Measurements from ENCODE around the gene RNF224. TPM values are rescaled to one million over a fixed set of nuclear protein-coding genes. Genes with fewer than 3 reads are reported as not detected.

RNF224 gene
- total RNA-seq, 1 donor from 2014 or later = 0.39 TPM

DNA sequence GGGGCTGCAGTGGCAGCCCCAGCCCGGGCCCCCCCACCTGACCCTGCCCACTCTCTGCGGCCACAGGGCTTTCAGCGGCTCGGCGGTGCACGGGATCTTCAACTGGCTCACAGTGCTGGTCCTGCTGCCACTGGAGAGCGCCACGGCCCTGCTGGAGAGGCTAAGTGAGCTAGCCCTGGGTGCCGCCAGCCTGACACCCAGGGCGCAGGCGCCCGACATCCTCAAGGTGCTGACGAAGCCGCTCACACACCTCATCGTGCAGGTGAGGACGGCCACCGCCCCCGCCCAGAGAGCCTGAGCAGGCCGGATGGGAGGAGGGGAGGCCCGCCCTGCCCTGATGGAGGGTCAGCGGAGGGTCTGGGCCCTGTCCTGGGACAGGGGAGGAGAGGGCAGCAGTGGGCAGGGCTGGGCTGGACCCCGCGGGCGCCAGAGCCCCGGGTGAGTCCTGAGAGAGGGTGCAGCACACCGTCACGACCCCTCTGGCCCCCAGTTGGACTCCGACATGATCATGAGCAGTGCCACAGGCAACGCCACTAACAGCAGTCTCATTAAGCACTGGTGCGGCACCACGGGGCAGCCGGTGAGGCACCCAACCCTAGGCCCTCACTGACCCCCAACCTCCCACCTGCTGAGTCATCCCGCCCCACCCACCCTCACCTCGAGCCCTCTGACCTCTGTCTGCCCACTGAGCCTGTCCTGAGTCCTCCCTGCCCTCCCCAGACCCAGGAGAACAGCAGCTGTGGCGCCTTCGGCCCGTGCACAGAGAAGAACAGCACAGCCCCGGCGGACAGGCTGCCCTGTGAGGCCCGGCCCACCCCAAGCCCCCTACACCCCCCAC, 6.1 kb downstream of the RNF224 start:
- Mint-ChIP-seq H3K4me1 (ENCODE audit: low read depth, unreplicated experiment) (peaks cover 2% of the 10 kb centered on the region), H3K36me3 (ENCODE audit: unreplicated experiment) (no peaks in the 10 kb centered on the region), H3K27me3 (ENCODE audit: unreplicated experiment) (no peaks in the 10 kb centered on the region), H3K9me3 (ENCODE audit: unreplicated experiment) (peaks cover 1% of the 10 kb centered on the region), H3K4me3 (ENCODE audit: unreplicated experiment) (no peak overlapping the region), H3K27ac (ENCODE audit: unreplicated experiment) (no peak overlapping the region)
- no peak for DNase-seq
- TF ChIP-seq, protein P1, sequence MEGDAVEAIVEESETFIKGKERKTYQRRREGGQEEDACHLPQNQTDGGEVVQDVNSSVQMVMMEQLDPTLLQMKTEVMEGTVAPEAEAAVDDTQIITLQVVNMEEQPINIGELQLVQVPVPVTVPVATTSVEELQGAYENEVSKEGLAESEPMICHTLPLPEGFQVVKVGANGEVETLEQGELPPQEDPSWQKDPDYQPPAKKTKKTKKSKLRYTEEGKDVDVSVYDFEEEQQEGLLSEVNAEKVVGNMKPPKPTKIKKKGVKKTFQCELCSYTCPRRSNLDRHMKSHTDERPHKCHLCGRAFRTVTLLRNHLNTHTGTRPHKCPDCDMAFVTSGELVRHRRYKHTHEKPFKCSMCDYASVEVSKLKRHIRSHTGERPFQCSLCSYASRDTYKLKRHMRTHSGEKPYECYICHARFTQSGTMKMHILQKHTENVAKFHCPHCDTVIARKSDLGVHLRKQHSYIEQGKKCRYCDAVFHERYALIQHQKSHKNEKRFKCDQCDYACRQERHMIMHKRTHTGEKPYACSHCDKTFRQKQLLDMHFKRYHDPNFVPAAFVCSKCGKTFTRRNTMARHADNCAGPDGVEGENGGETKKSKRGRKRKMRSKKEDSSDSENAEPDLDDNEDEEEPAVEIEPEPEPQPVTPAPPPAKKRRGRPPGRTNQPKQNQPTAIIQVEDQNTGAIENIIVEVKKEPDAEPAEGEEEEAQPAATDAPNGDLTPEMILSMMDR (IDR thresholded peaks at IDR 0.05; ENCODE audit: partially characterized antibody, unreplicated experiment) = no peak

DNA sequence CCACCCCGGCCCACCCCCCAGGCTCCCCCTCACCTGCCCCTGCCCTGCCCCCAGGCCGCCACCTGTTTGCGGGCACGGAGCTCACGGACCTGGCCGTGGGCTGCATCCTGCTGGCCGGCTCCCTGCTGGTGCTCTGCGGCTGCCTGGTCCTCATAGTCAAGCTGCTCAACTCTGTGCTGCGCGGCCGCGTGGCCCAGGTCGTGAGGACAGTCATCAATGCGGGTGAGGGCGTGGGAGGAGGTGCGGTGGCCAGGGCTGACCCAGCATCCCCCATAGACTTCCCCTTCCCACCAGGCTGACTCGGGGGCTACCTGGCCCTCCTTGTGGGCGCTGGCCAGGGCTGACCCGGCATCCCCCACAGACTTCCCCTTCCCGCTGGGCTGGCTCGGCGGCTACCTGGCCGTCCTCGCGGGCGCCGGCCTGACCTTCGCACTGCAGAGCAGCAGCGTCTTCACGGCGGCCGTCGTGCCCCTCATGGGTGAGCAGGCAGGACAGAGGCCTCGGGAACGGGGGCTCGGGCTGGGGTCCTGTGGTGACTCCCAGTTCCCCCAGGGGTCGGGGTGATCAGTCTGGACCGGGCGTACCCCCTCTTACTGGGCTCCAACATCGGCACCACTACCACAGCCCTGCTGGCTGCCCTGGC, 6.9 kb downstream of the RNF224 start:
- Mint-ChIP-seq H3K36me3 (ENCODE audit: unreplicated experiment) (no peaks in the 10 kb centered on the region), H3K27me3 (ENCODE audit: unreplicated experiment) (no peaks in the 10 kb centered on the region), H3K27ac (ENCODE audit: unreplicated experiment) (no peak overlapping the region), H3K9me3 (ENCODE audit: unreplicated experiment) (peaks cover 4% of the 10 kb centered on the region), H3K4me1 (ENCODE audit: low read depth, unreplicated experiment) (peaks cover 8% of the 10 kb centered on the region), H3K4me3 (ENCODE audit: unreplicated experiment) (no peak overlapping the region)
- TF ChIP-seq, protein P1 (IDR thresholded peaks at IDR 0.05; ENCODE audit: partially characterized antibody, unreplicated experiment) = no peak
- DNase-seq = no peak

DNA sequence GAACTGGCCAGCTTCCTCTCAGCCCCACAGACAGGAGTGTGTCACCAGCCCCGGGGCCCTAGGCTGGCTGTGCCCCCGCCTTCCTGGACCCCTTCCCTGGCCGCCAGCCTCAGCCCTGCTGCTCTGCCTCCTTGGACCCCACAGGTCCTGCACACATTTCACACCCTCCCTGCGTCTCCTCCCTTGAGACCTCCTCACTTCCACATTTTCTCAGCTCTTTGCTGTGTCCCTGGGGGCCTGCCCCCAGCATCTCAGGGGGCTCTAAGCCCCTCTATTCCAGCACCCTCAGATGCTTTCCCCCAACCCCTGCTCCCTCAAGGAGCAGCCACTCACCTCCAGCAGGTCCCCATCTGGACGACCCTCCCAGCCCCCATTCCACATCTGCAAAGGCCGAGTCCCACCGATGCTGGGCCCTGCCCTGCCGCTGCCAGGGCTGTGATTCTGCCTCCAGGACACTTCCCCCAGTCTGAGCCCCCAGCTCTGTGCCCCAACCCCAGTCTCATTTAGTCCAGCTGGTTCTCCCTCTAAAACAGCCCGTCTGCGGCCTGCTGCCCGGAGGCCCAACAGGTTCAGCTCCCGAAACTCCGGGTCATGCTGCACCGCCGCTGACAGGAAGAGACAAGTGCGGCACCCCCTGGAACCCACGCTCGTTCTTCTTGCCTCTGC, 7.6 kb downstream of the RNF224 start:
- TF ChIP-seq, protein P1 (IDR thresholded peaks at IDR 0.05; ENCODE audit: partially characterized antibody, unreplicated experiment) = no peak
- H3K27me3 Mint-ChIP-seq (ENCODE audit: unreplicated experiment) = peaks cover 3% of the 10 kb centered on the region
- peaks cover 5% of the 10 kb centered on the region for H3K9me3 Mint-ChIP-seq (ENCODE audit: unreplicated experiment)
- H3K27ac Mint-ChIP-seq (ENCODE audit: unreplicated experiment) = no peak overlapping the region
- peaks cover 9% of the 10 kb centered on the region for H3K4me1 Mint-ChIP-seq (ENCODE audit: low read depth, unreplicated experiment)
- no peak for DNase-seq
- no peaks in the 10 kb centered on the region for H3K36me3 Mint-ChIP-seq (ENCODE audit: unreplicated experiment)
- no peak overlapping the region for H3K4me3 Mint-ChIP-seq (ENCODE audit: unreplicated experiment)

DNA sequence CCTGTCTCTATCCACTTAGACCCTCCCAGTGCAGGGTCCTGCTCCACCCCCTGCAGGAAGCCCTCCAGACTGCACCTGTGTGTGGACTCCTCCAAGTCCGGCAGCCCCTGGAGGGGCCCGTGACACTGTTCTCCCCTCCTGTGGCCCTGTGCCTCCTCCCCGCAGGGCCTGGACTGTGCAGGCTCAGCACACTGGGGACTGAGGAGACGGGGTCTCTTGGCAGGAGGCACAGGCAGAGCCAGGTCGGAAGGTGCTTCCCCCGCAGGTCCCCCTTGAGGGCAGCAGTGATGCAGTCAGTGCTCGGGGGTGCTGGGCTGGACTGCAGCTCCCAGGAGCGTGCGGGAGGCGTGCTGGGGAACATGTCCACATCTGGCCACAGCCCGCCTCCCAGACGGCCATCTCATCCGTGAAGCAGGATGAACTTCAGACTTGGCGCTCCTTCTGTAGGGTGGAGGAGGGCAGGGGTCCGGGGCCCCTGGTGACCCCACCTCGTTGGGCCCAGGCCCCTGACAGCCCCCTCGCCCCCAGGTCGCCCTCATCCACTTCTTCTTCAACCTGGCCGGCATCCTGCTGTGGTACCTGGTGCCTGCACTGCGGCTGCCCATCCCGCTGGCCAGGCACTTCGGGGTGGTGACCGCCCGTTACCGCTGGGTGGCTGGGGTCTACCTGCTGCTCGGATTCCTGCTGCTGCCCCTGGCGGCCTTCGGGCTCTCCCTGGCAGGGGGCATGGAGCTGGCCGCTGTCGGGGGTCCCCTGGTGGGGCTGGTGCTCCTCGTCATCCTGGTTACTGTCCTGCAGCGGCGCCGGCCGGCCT, 8.3 kb downstream of the RNF224 start:
- Mint-ChIP-seq H3K27ac (ENCODE audit: unreplicated experiment) (no peak overlapping the region), H3K27me3 (ENCODE audit: unreplicated experiment) (peaks cover 3% of the 10 kb centered on the region), H3K9me3 (ENCODE audit: unreplicated experiment) (peaks cover 5% of the 10 kb centered on the region), H3K4me1 (ENCODE audit: low read depth, unreplicated experiment) (peaks cover 9% of the 10 kb centered on the region), H3K36me3 (ENCODE audit: unreplicated experiment) (no peaks in the 10 kb centered on the region), H3K4me3 (ENCODE audit: unreplicated experiment) (no peak overlapping the region)
- TF ChIP-seq, protein P1 (IDR thresholded peaks at IDR 0.05; ENCODE audit: partially characterized antibody, unreplicated experiment) = no peak
- DNase-seq = no peak
